K562 (cell line): Measurements from ENCODE around the gene WASF2. TPM values are rescaled to one million over a fixed set of nuclear protein-coding genes. Genes with fewer than 3 reads are reported as not detected.

Experiments used
- ATAC-seq: fragments of 200-7000 bp; cut with Tn5 transposase; 3 replicates; pipeline ENCODE4 v1.9.1; 2020; ENCODE audit warnings: moderate library complexity
- BruUV-seq: library from RNA; stranded (reverse); fragments of 400-500 nt; replicated peaks from 2 replicates; lab custom pipeline; 2021; lab: Mats Ljungman, UMichigan
- CTCF ChIA-PET: fragments of 300-600 bp; formaldehyde crosslinking; extraction: SDS; loops from one replicate; lab custom pipeline; 2021; ENCODE audit warnings: low intra/inter-chr PET ratio; lab: Yijun Ruan, JAX
- POLR2A ChIA-PET: fragments of 300-600, 350-650 bp; sonication (Branson Sonifier 250); formaldehyde crosslinking; extraction: SDS; loops from one replicate; lab custom pipeline; 2021; ENCODE audit warnings: antibody characterized with exemption, inconsistent platforms; lab: Yijun Ruan, JAX
- DNase-seq, 4 experiments: peaks; one replicate each; pipeline versions ENCODE4 v3.0.0 to v3.0.0-alpha.2; 2011 to 2018; ENCODE audit warnings: low spot score in 3 of 4, mixed read lengths in 3 of 4; ENCODE audit errors: extremely low read depth in 1 of 4
- FAIRE-seq: peaks from 2 replicates; lab custom pipeline; 2011; peaks lifted over from hg19 to GRCh38; lab: Jason Lieb, UNC
- H2AFZ ChIP-seq: 2 replicates; pipeline ENCODE4 v1.6.0; 2011; ENCODE audit warnings: low read depth, low read length, control low read depth, inconsistent platforms
- H3K27ac ChIP-seq: fragments of 200-600 bp; 3 replicates; pipeline ENCODE4 v1.8.0; 2011; ENCODE audit warnings: low read depth, mild to moderate bottlenecking, control low read depth, inconsistent platforms, low read length, moderate library complexity, mixed read lengths; ENCODE audit errors: extremely low read depth
- H3K27me3 ChIP-seq, 2 experiments: fragments of 300-600 bp in 1 of 2; 2 replicates in 1 of 2; 3 replicates in 1 of 2; pipeline versions ENCODE4 v1.6.0 to v1.8.0; 2011; ENCODE audit warnings: inconsistent platforms in 2 of 2, low read length in 2 of 2, mild to moderate bottlenecking in 1 of 2, mixed read lengths in 1 of 2, moderate library complexity in 1 of 2; ENCODE audit not compliant: control insufficient read depth in 2 of 2, insufficient read depth in 2 of 2
- H3K36me3 ChIP-seq: fragments of 300-600 bp; 3 replicates; pipeline ENCODE4 v1.8.0; 2011; ENCODE audit warnings: mild to moderate bottlenecking, low read length, inconsistent platforms; ENCODE audit not compliant: control insufficient read depth, insufficient read depth
- H3K4me1 ChIP-seq, 2 experiments: fragments of 200-600 bp in 1 of 2; replicated peaks in 1 of 2; 2 replicates in 1 of 2; 3 replicates in 1 of 2; pipeline versions ENCODE4 v1.5.1 to v1.8.0; 2011; ENCODE audit warnings: inconsistent platforms in 2 of 2, low read length in 2 of 2, mild to moderate bottlenecking in 1 of 2, mixed read lengths in 1 of 2, moderate library complexity in 1 of 2; ENCODE audit not compliant: control insufficient read depth in 2 of 2, insufficient read depth in 2 of 2
- H3K4me2 ChIP-seq: 2 replicates; pipeline ENCODE4 v1.6.1; 2011; ENCODE audit warnings: low read length, control low read depth, inconsistent platforms, mixed read lengths; ENCODE audit not compliant: insufficient read depth
- H3K4me3 ChIP-seq: fragments of 200-600 bp; sonication (generic), shearing (Covaris generic); 2 replicates; pipeline ENCODE4 v1.5.1; 2016; ENCODE audit warnings: control low read depth, inconsistent platforms
- H3K79me2 ChIP-seq: fragments of 200-600 bp; 3 replicates; pipeline ENCODE4 v1.8.0; 2011; ENCODE audit warnings: low read length, inconsistent platforms; ENCODE audit not compliant: control insufficient read depth, insufficient read depth
- H3K9ac ChIP-seq, 2 experiments: 2 replicates each; pipeline versions ENCODE4 v1.6.0 to v1.6.1; 2011; ENCODE audit warnings: low read depth in 2 of 2, low read length in 2 of 2, control low read depth in 1 of 2, inconsistent platforms in 1 of 2, mild to moderate bottlenecking in 1 of 2, mixed read lengths in 1 of 2; ENCODE audit not compliant: insufficient read depth in 1 of 2
- H3K9me1 ChIP-seq: one replicate; pipeline ENCODE4 v1.6.0; 2011; ENCODE audit warnings: inconsistent platforms, mild to moderate bottlenecking, low read length, moderate library complexity; ENCODE audit not compliant: control insufficient read depth, insufficient read depth
- H3K9me3 ChIP-seq: replicated peaks from 2 replicates; pipeline ENCODE4 v1.5.1; 2011; ENCODE audit warnings: low read depth, low read length, inconsistent platforms; ENCODE audit not compliant: control insufficient read depth, insufficient read depth
- H4K20me1 ChIP-seq: replicated peaks from 2 replicates; pipeline ENCODE4 v1.6.1; 2011; ENCODE audit warnings: low read length, inconsistent platforms, mixed read lengths; ENCODE audit not compliant: control insufficient read depth, insufficient read depth
- ATF6 ChIP-seq: sonication (generic); formaldehyde crosslinking; IDR thresholded peaks from 2 replicates; pipeline ENCODE4 v1.4.0; 2020; ENCODE audit warnings: mild to moderate bottlenecking, missing genetic modification reagents
- DPF2 ChIP-seq: fragments of 450-650 bp; IDR thresholded peaks from 2 replicates; pipeline ENCODE4 v1.6.1; 2016
- E2F4 ChIP-seq: sonication (generic); formaldehyde crosslinking; IDR thresholded peaks from 2 replicates; pipeline ENCODE4 v1.8.0; 2022; ENCODE audit warnings: mild to moderate bottlenecking, low read depth, missing genetic modification reagents
- ELF4 ChIP-seq: fragments of 450-650 bp; formaldehyde crosslinking; IDR thresholded peaks from 2 replicates; pipeline ENCODE4 v1.4.0; 2022; ENCODE audit warnings: missing genetic modification characterization
- GTF2F1 ChIP-seq: IDR thresholded peaks from 2 replicates; pipeline ENCODE4 v1.6.1; 2011; ENCODE audit warnings: low read depth, low read length, improper control_type of control experiment
- MYBL2 ChIP-seq, 2 experiments: fragments of 450-650 bp in 1 of 2; sonication (generic) in 1 of 2; formaldehyde crosslinking in 1 of 2; IDR thresholded peaks; 2 replicates each; pipeline versions ENCODE4 v1.6.1 to v1.8.1; 2017 to 2022; ENCODE audit warnings: borderline replicate concordance in 1 of 2, inconsistent platforms in 1 of 2, low read depth in 1 of 2, mild to moderate bottlenecking in 1 of 2, missing genetic modification reagents in 1 of 2, moderate library complexity in 1 of 2
- POLR2B ChIP-seq: fragments of 450-650 bp; IDR thresholded peaks from 2 replicates; pipeline ENCODE4 v1.6.1; 2018; ENCODE audit warnings: low read depth; ENCODE audit not compliant: partially characterized antibody
- PTRF ChIP-seq: fragments of 450-650 bp; IDR thresholded peaks from 2 replicates; pipeline ENCODE4 v1.6.1; 2016; ENCODE audit warnings: mild to moderate bottlenecking, missing genetic modification characterization, missing compliant biosample characterization
- RFX1 ChIP-seq: fragments of 450-650 bp; IDR thresholded peaks from 2 replicates; pipeline ENCODE4 v1.6.1; 2016; ENCODE audit warnings: mild to moderate bottlenecking, moderate library complexity
- THAP12 ChIP-seq: fragments of 250-450 bp; sonication (Bioruptor Pico); IDR thresholded peaks from 2 replicates; pipeline ENCODE4 v1.9.0; 2021; ENCODE audit warnings: mild to moderate bottlenecking, inconsistent platforms
- ZKSCAN3 ChIP-seq: fragments of 250-450 bp; sonication (Bioruptor Pico); IDR thresholded peaks from 2 replicates; pipeline ENCODE4 v1.4.0; 2020
- ZSCAN29 ChIP-seq: fragments of 450-650 bp; IDR thresholded peaks from 2 replicates; pipeline ENCODE4 v1.6.1; 2017
- WGBS: fragments of 100-300 bp; shearing (Covaris generic); methylation state at CpG from one replicate; pipeline ENCODE4 v1.1.6; 2016; ENCODE audit warnings: low coverage, mixed read lengths; ENCODE audit not compliant: insufficient coverage; ENCODE audit errors: missing lambda C conversion rate; 5-methylcytosine and 5-hydroxymethylcytosine counted together
- in situ Hi-C: fragments of 300-500 bp; cut with MboI; formaldehyde crosslinking; loops from 4 replicates; pipeline ENCODE4 v1.15.0; 2018; ENCODE audit warnings: inconsistent platforms, mixed read lengths
- intact Hi-C: fragments of 100-400 bp; cut with micrococcal nuclease; formaldehyde crosslinking; loops from 2 replicates; pipeline ENCODE4 v1.14.2; 2022
- polyA plus RNA-seq, 8 experiments: library from polyadenylated mRNA; depleted of rRNA in 4 of 8; stranded (reverse) in 5 of 8; unstranded in 3 of 8; fragments of >200 nt; fragmentation: Nextera tagmentation in 2 of 8; fragmentation: Illumina TruSeq in 1 of 8; extraction: Ambion mirVana in 2 of 8; extraction: Trizol in 1 of 8; gene quantifications; 2 replicates each; pipeline versions ENCODE4 v1.2.1 to v1.2.3, GENCODE V29; 2011 to 2014; ENCODE audit warnings: inconsistent platforms in 1 of 8, missing spikeins in 1 of 8
- total RNA-seq, 7 experiments: library from RNA; depleted of rRNA in 6 of 7; stranded (reverse); fragments of >200 nt in 6 of 7; fragmentation: Illumina TruSeq in 2 of 7; extraction: Trizol in 2 of 7; gene quantifications; 2 replicates each; pipeline versions ENCODE4 v1.2.1 to v1.2.3, GENCODE V29; 2011 to 2021; ENCODE audit warnings: low replicate concordance in 1 of 7
- TF ChIP-seq, protein P1 (sequence below): fragments of 250-450 bp; sonication (Bioruptor Pico); IDR thresholded peaks from 2 replicates; pipeline ENCODE4 v1.4.0; 2020; ENCODE audit warnings: mild to moderate bottlenecking, moderate library complexity

The WASF2 gene
- total and polyA plus RNA-seq, 9 of the 15 experiments (the other 6 are each of a cell fraction or from before 2014, with no cell fraction given), result 8.2 to 163 (median 31.2) TPM

GRCh38 chr1:27536010-27536757 is 46.2 kb upstream of the WASF2 start:
- intact Hi-C loops, result no loop called here
- WGBS, result 76% methylated on average over 15 of the region's 15 CpGs
- in situ Hi-C loops, result no loop called here
- DNase-seq, result no peak
- peaks cover 3% of the 10 kb centered on the region for H3K9me1 ChIP-seq
- no peaks in the 10 kb centered on the region for H3K9me3 ChIP-seq
- H3K27me3 ChIP-seq, result no peaks in the 10 kb centered on the region
- H3K4me1 ChIP-seq, result peaks cover 33 to 48% of the 10 kb centered on the region in 2 experiments; a peak in 4 of 5 replicates
- POLR2A ChIA-PET, result interaction anchor here (0.8 to 2.0 kb wide), 2 partner anchors 10 to 63 kb away, joined by 3 to 11 read pairs; no protein-coding TSS in a partner anchor
- H3K9ac ChIP-seq, result peak overlapping the region in 1 of 2 experiments; percentile 80; a peak in 2 of 4 replicates
- H4K20me1 ChIP-seq, result no peaks in the 10 kb centered on the region
- H3K27ac ChIP-seq, result no peak overlapping the region
- no peak overlapping the region for H3K4me2 ChIP-seq
- H3K4me3 ChIP-seq, result no peak overlapping the region
- CTCF ChIA-PET, result no interaction called here
- peaks cover 21% of the 10 kb centered on the region for H3K79me2 ChIP-seq
- H2AFZ ChIP-seq, result no peak overlapping the region
- peak; percentile 23 for FAIRE-seq
- no TSS peak for BruUV-seq
- no peak for ATAC-seq
- peaks cover 53% of the 10 kb centered on the region; the same call in 2 of the 3 replicates for H3K36me3 ChIP-seq
- TF ChIP-seq DPF2 (no peak), ZKSCAN3 (no peak), THAP12 (CRISPR knock-in tag) (no peak), PTRF (tag) (no peak), GTF2F1 (no peak), POLR2B (no peak), MYBL2 (IDR thresholded peaks at IDR 0.05; ENCODE audit: low read depth) (no peak), MYBL2 (CRISPR knock-in tag; IDR thresholded peaks at IDR 0.05; ENCODE audit: borderline replicate concordance) (no peak), ATF6 (CRISPR knock-in tag) (no peak), RFX1 (no peak), ELF4 (CRISPR knock-in tag) (no peak), E2F4 (CRISPR knock-in tag) (no peak), ZSCAN29 (no peak)
- TF ChIP-seq, protein P1, sequence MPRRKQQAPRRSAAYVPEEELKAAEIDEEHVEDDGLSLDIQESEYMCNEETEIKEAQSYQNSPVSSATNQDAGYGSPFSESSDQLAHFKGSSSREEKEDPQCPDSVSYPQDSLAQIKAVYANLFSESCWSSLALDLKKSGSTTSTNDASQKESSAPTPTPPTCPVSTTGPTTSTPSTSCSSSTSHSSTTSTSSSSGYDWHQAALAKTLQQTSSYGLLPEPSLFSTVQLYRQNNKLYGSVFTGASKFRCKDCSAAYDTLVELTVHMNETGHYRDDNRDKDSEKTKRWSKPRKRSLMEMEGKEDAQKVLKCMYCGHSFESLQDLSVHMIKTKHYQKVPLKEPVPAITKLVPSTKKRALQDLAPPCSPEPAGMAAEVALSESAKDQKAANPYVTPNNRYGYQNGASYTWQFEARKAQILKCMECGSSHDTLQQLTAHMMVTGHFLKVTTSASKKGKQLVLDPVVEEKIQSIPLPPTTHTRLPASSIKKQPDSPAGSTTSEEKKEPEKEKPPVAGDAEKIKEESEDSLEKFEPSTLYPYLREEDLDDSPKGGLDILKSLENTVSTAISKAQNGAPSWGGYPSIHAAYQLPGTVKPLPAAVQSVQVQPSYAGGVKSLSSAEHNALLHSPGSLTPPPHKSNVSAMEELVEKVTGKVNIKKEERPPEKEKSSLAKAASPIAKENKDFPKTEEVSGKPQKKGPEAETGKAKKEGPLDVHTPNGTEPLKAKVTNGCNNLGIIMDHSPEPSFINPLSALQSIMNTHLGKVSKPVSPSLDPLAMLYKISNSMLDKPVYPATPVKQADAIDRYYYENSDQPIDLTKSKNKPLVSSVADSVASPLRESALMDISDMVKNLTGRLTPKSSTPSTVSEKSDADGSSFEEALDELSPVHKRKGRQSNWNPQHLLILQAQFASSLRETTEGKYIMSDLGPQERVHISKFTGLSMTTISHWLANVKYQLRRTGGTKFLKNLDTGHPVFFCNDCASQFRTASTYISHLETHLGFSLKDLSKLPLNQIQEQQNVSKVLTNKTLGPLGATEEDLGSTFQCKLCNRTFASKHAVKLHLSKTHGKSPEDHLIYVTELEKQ (CRISPR knock-in tag), result no peak
